Omental fat pad (tissue), 4 donors: ENCODE results near the gene GOLGA3. TPM values are rescaled to one million over a fixed set of nuclear protein-coding genes. Genes with fewer than 3 reads are reported as not detected.
"Not testable (repeated sequence)": the region's sequence is repeated elsewhere in the genome, so short reads cannot be mapped to it uniquely, and the experiment has no call there.

Experiments
- ATAC-seq: fragments of 150-250 bp; one replicate; pipeline ENCODE4 v1.9.1; 2016; ENCODE audit warnings: mild to moderate bottlenecking, moderate library complexity; ENCODE audit not compliant: low FRiP score
- DNase-seq: peaks from one replicate; pipeline ENCODE4 v3.0.0-alpha.2; 2019; ENCODE audit warnings: low spot score
- CTCF ChIP-seq, 3 donors: fragments of 450-650 bp; IDR thresholded peaks; one replicate each; pipeline ENCODE4 v1.5.1; 2016 to 2017; ENCODE audit warnings: antibody characterized with exemption in 3 of 3, mild to moderate bottlenecking in 3 of 3, moderate library complexity in 2 of 3
- total RNA-seq, 4 donors: library from RNA; depleted of rRNA; stranded (reverse); fragments of >200 nt; gene quantifications; one replicate each; pipeline ENCODE4 v1.1.0, GENCODE V29; 2016

Gene GOLGA3
- total RNA-seq, 4 donors from 2014 or later: 55.0 to 136 (median 72.5) TPM

DNA sequence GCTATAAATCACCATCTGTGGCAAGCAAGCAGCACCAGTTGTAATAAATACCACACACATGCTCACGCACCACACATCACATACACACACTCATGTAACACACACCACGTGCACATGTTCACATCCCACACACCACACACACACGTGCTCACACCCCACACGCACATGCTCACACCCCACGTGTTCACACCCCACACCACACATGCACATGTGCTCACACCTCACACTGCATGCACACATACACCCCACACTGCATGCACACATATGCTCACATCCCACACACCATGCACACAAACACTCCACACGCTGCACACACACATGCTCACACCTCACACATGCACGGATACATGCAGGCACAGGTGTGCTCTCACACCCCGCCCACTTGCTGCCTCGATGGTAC is 44.1 kb downstream of the GOLGA3 start:
- ATAC-seq (no peak), DNase-seq (no peak)
- no peak for TF ChIP-seq CTCF (IDR thresholded peaks at IDR 0.05)

DNA sequence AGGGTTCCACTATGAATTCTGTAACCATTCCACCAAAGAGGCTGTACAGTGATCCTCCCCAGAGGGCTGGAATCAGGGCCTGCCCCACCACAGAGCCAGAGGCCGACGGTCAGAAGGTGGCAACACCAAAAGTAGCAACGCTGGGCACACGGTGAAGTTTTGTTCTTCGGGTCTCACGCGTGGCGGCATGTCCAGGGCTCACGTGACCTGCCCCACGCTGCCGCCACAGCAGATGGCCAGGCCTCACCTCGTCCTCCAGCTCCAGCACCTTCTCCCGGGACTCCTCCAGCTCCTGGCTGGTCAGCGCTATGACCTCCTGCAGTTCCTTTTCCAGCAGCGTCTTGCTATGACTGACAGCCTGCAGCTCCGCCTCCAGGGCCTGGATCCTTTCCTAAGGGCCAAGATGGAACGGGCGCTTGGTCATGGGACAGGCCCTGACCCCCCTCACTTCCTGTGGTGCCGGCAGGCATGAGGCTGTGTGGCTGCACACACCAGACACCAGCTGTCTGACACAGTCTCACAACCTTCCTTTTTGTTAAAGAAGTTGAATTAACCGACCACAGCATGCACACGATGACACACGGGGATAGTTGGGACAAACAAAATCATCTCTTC is 44.6 kb downstream of the GOLGA3 start:
- no peak for TF ChIP-seq CTCF (IDR thresholded peaks at IDR 0.05)
- no peak for DNase-seq
- no peak for ATAC-seq

DNA sequence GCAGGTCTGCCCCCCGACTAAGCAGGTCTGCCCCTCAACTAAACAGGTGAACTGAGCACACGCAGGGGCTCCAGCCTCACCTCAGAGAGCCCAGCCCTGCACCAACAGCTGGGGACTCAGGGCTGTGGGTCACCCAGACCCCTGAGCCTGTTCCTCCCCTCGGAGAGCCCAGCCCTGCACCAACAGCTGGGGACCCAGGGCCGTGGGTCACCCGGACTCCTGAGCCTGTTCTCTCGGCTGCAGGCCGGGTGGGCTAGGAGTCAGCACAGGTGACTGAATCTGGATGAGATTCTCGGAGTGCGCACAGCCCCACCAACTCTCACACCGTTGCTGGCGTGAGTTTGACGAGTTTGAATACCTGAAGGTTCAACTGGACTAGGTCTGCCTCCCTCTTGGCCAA is 46.7 kb downstream of the GOLGA3 start:
- ATAC-seq (no peak), DNase-seq (no peak)
- TF ChIP-seq CTCF (IDR thresholded peaks at IDR 0.05): no peak

DNA sequence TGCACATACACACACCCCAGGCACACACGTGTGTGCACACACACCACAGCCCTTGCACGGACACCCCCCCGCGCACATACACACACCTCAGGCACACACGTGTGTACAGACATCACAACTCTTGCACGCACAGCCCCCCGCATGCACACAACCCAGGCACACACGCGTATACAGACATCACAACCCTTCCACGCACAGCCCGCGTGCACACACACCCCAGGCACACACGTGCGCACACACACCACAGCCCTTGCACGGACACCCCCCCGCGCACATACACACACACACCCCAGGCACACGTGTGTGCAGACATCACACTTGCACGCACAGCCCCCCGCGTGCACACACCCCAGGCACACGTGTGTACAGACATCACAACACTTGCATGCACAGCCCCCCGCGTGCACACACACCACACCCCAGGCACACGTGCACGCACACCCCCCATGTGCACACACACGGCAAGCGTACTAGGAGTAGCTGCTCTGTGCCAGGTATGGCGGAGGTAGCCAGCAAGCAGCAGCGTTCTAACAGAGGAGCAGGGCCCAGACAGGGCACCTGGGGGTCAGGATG is 48.8 kb downstream of the GOLGA3 start:
- ATAC-seq: no peak
- no peak for TF ChIP-seq CTCF (IDR thresholded peaks at IDR 0.05)
- no peak for DNase-seq

- DNase-seq (no peak), ATAC-seq (no peak)
- TF ChIP-seq CTCF (IDR thresholded peaks at IDR 0.05): no peak
Observed at GRCh38 chr12:132777614-132778013, 51.1 kb downstream of the GOLGA3 start.

DNA sequence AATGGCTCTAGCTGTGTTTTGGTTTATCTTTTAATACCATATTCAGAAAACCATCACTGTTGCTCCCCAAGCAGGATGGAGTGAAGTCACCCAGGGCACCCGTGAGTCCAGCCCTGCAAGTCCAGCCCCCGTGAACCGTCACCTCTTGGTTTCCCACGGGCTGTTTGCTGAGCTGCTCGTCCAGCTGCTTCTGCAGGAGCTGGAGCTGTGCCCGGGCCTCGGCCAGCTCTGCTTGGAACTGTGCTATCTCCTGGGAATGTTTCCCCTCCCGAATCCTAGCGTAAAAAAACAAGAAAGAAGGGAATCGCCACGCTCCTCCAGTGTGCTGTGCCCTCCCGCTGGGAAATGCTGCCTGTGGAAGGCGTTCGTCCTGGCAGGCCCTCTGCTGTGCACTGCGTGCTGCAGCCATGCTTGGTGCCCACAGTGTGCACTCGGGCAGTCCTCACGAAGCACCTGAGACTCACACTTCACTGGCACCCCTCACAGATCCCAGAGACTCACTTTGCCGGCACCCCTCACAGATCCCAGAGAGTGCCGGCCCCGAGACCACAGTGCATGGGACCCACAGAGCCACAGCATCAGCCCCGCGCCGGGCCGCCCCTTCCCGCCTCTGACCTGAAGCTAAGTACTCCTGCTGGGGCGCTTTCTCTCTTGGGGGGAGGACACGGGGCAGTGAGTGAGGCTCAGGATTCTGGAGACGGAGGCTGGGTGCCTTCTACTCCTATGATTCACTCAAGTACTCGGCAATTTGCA is 51.7 kb downstream of the GOLGA3 start:
- ATAC-seq (no peak), DNase-seq (no peak)
- no peak for TF ChIP-seq CTCF (IDR thresholded peaks at IDR 0.05)

GRCh38 chr12:132776230-132776625 is 52.4 kb downstream of the GOLGA3 start:
- ATAC-seq, DNase-seq: not testable (repeated sequence)
